Measurements from ENCODE around the gene TMEM45A.

DNA sequence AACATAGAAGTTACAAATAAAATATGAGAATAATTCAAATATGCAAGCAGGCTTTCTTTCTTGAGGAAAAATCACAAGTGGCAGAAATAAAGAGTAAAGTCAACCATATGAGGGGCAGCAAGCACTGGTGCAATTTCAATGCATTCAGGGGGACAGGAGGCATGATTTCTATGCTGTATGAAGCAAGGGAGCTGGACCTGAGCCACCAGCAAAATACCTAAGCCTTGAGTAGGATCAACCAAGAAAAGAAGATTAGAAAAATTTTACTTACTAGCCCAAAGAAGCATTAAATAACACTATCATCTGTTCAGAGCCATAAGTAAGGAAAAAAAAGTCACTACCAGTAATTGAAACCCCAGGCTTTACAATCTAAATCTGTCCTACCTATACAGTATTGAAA is 123.3 kb downstream of the TMEM45A start:
- TF ChIP-seq CTCF (IDR thresholded peaks at IDR 0.05) (no peak), POLR2A (IDR thresholded peaks at IDR 0.05) (no peak), EP300 (IDR thresholded peaks at IDR 0.05) (no peak)

Measured in tibial nerve (tissue), 4 donors.